A549 (cell line): ENCODE results near the gene SLC33A1. TPM values are rescaled to one million over a fixed set of nuclear protein-coding genes. Genes with fewer than 3 reads are reported as not detected.

ENCODE experiments used
- ATAC-seq, 2 experiments: fragments of 200-7000 bp in 1 of 2; fragments of >200 bp in 1 of 2; cut with Nextera tagmentation in 1 of 2; cut with Tn5 transposase in 1 of 2; 3 replicates each; pipeline versions ENCODE4 v1.8.0 to v1.9.1; 2018 to 2020; ENCODE audit warnings: mild to moderate bottlenecking in 1 of 2, moderate library complexity in 1 of 2
- CTCF ChIA-PET: fragments of 300-600 bp; sonication (Branson Sonifier 250); formaldehyde crosslinking; extraction: SDS; loops from one replicate; lab custom pipeline; 2021; ENCODE audit warnings: antibody characterized with exemption, inconsistent platforms; lab: Yijun Ruan, JAX
- POLR2A ChIA-PET: fragments of 350-600 bp; formaldehyde crosslinking; extraction: SDS; loops from one replicate; lab custom pipeline; 2021; ENCODE audit warnings: antibody characterized with exemption, inconsistent platforms; lab: Yijun Ruan, JAX
- DNase-seq, 2 experiments: peaks; one replicate each; pipeline versions ENCODE4 v3.0.0 to v3.0.0-alpha.2; 2011 to 2016; ENCODE audit warnings: low read depth in 1 of 2, low spot score in 1 of 2
- FAIRE-seq: peaks from 2 replicates; lab custom pipeline; 2011; peaks lifted over from hg19 to GRCh38; lab: Jason Lieb, UNC
- H3K27ac ChIP-seq, 2 experiments: fragments of >200 bp; sonication (Bioruptor Twin); formaldehyde crosslinking; 3 replicates each; pipeline ENCODE4 v1.5.1; 2016 to 2017
- H3K4me1 ChIP-seq: fragments of >200 bp; sonication (Bioruptor Twin); formaldehyde crosslinking; 3 replicates; pipeline ENCODE4 v1.6.1; 2016
- H3K4me2 ChIP-seq: fragments of >200 bp; sonication (Bioruptor Twin); formaldehyde crosslinking; 3 replicates; pipeline ENCODE4 v1.6.1; 2016
- H3K4me3 ChIP-seq: fragments of >200 bp; sonication (Bioruptor Twin); formaldehyde crosslinking; 3 replicates; pipeline ENCODE4 v1.5.1; 2016
- H3K9me3 ChIP-seq: fragments of >200 bp; sonication (Bioruptor Twin); formaldehyde crosslinking; 3 replicates; pipeline ENCODE4 v1.6.1; 2016
- BHLHE40 ChIP-seq: IDR thresholded peaks from 2 replicates; pipeline ENCODE4 v1.6.1; 2012; ENCODE audit warnings: low read depth, low read length, inconsistent platforms
- CBX2 ChIP-seq: fragments of 200-600 bp; sonication (generic); IDR thresholded peaks from 2 replicates; pipeline ENCODE4 v1.6.1; 2016; ENCODE audit warnings: low read depth, mild to moderate bottlenecking, borderline replicate concordance
- FOSL2 ChIP-seq, 2 experiments: fragments of 450-650 bp in 1 of 2; fragments of >200 bp in 1 of 2; sonication (Bioruptor Twin) in 1 of 2; formaldehyde crosslinking; IDR thresholded peaks; 2 replicates each; pipeline versions ENCODE4 v1.5.0 to v1.6.1; 2016 to 2020; ENCODE audit warnings: mild to moderate bottlenecking in 1 of 2, moderate library complexity in 1 of 2
- FOXS1 ChIP-seq: fragments of 250-450 bp; sonication (Bioruptor Pico); IDR thresholded peaks from 2 replicates; pipeline ENCODE4 v1.5.0; 2020; ENCODE audit warnings: mild to moderate bottlenecking, moderate library complexity
- HDAC2 ChIP-seq: fragments of 200-600 bp; sonication (generic); IDR thresholded peaks from 2 replicates; pipeline ENCODE4 v1.6.1; 2016
- HEYL ChIP-seq: fragments of 250-450 bp; sonication (Bioruptor Pico); IDR thresholded peaks from 2 replicates; pipeline ENCODE4 v1.8.0; 2021; ENCODE audit warnings: mild to moderate bottlenecking, moderate library complexity
- MAFK ChIP-seq: fragments of 450-650 bp; IDR thresholded peaks from 2 replicates; pipeline ENCODE4 v1.6.1; 2014; ENCODE audit not compliant: partially characterized antibody
- MYC ChIP-seq: IDR thresholded peaks from 2 replicates; pipeline ENCODE4 v1.6.1; 2012; ENCODE audit warnings: mild to moderate bottlenecking, inconsistent platforms, low read length, improper control_type of control experiment, borderline replicate concordance
- SMC3 ChIP-seq: fragments of >200 bp; sonication (Bioruptor Twin); formaldehyde crosslinking; IDR thresholded peaks from 3 replicates; pipeline ENCODE4 v1.6.1; 2018; ENCODE audit warnings: inconsistent platforms
- TP53 ChIP-seq: fragments of 250-450 bp; sonication (Bioruptor Pico); IDR thresholded peaks from 2 replicates; pipeline ENCODE4 v1.5.0; 2021; ENCODE audit warnings: mild to moderate bottlenecking, moderate library complexity
- ZSCAN20 ChIP-seq: fragments of 250-450 bp; sonication (Bioruptor Pico); IDR thresholded peaks from 2 replicates; pipeline ENCODE4 v1.8.0; 2022; ENCODE audit warnings: mild to moderate bottlenecking, moderate library complexity
- WGBS: methylation state at CpG from one replicate; pipeline ENCODE4 v1.1.6; 2017; ENCODE audit errors: missing lambda C conversion rate; 5-methylcytosine and 5-hydroxymethylcytosine counted together
- polyA plus RNA-seq, 4 experiments: library from polyadenylated mRNA; depleted of rRNA in 3 of 4; stranded (reverse); fragments of >200 nt; fragmentation: RNase III in 1 of 4; extraction: RNeasy Plus Mini Kit Qiagen cat#74134 plus additional on column Dnase treatment in 1 of 4; gene quantifications; 2 replicates in 3 of 4; 3 replicates in 1 of 4; pipeline ENCODE4 v1.2.3, GENCODE V29; 2011 to 2017
- TF ChIP-seq, protein P1 (sequence below): fragments of >200 bp; sonication (Bioruptor Twin); formaldehyde crosslinking; IDR thresholded peaks from 2 replicates; pipeline ENCODE4 v1.6.1; 2016
- TF ChIP-seq, protein P2 (sequence below): fragments of 150-350 bp; IDR thresholded peaks from 2 replicates; pipeline ENCODE4 v1.6.1; 2014; ENCODE audit warnings: low read depth, mild to moderate bottlenecking, low read length

SLC33A1 gene
- polyA plus RNA-seq, 2 of the 4 experiments (the other 2 are of a cell fraction), result 17.0 to 42.6 TPM

DNA sequence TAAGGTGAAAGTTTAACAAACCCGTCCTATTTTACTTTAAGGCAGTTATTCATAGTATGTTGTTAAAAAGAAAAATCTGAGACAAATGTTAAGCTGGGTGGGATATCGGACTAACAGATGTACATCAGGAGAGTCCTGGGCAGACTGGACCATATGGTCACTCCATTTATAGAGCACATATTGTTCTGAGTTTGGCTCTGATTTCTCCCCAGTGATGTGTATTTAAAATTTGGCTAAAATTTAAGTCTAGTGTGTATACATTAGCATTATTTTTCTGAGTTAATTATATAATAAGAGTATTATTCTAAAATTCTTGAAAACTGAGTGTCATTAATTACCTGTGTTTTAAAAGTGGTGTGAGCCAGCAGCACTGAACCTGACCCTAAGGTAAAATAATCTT, 22.3 kb upstream of the SLC33A1 start:
- ATAC-seq (no peak), FAIRE-seq (no peak), DNase-seq (no peak)
- Histone ChIP-seq H3K9me3 (no peaks in the 10 kb centered on the region), H3K4me1 (peaks cover 22% of the 10 kb centered on the region; the same call in 2 of the 3 replicates), H3K4me3 (no peak overlapping the region), H3K27ac (no peak overlapping the region), H3K4me2 (no peak overlapping the region)
- WGBS, result 87% methylated on average over 2 of the region's 2 CpGs
- CTCF ChIA-PET, result no interaction called here
- TF ChIP-seq HEYL (CRISPR knock-in tag) (no peak), CBX2 (no peak), TP53 (CRISPR knock-in tag) (no peak), HDAC2 (no peak)
- POLR2A ChIA-PET, result no interaction called here

DNA sequence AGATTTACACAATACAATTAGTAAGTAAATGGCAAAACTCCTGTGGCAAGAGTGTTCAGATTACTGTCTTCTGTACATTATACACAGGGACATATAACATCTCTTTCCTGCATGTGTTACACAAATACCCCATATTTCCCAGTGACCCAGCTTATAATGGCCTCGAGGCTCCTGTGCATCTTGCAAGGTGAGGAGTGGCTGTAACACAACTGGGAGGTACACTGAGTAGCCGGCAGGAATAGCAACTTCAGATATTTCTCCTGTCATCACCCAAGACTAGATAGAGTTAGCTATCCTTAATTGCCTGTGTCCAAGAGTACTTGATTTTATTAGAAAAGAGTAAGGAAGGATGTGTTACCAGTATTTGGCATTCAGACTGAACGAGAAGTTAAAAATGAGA, 21.8 kb upstream of the SLC33A1 start:
- POLR2A ChIA-PET, result no interaction called here
- H3K4me1 ChIP-seq, result peaks cover 22% of the 10 kb centered on the region; the same call in 2 of the 3 replicates
- ATAC-seq (no peak), DNase-seq (no peak), FAIRE-seq (no peak)
- no peak overlapping the region for H3K4me2 ChIP-seq
- 64% methylated on average over 3 of the region's 3 CpGs for WGBS
- TF ChIP-seq HEYL (CRISPR knock-in tag), result no peak
- TF ChIP-seq, protein P1, sequence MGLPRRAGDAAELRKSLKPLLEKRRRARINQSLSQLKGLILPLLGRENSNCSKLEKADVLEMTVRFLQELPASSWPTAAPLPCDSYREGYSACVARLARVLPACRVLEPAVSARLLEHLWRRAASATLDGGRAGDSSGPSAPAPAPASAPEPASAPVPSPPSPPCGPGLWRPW, result no peak
- CTCF ChIA-PET, result no interaction called here
- no peak overlapping the region for H3K4me3 ChIP-seq
- H3K9me3 ChIP-seq, result no peaks in the 10 kb centered on the region
- H3K27ac ChIP-seq, result no peak overlapping the region

DNA sequence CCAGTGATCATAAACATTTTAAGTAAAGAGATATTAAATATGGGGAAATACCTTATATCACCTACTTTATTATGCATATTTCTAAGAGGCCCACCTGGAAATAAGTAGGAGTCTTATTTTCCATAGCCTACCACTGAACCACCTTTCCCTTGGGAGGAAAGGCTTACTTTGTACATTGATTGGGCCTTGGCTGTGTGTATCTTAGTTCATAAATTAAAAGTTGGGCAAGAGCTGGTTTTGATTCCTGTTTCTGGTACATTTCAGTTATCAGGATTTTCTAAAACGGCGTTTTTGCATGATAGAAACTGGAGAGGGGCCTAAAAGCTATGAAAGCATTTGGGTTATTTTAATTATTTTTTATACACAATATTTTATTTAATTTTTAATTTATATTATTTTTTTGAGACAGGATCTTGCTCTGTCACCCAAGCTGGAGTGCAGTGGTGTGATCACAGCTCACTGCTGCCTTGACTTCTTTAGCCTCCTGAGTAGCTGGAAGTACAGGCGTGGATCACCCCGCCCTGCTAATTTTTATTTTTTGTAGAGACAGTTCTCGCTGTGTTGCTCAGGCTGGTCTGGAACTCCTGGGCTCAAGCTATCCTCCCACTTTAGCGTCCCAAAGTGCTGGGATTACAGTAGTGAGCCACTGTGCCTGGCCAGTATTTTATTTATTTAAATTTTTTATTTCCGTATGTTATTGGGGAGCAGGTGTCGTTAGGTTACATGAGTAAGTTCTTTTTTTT, 18.8 kb upstream of the SLC33A1 start:
- ATAC-seq, result no peak
- Histone ChIP-seq H3K4me2 (peak overlapping the region; percentile 64), H3K4me3 (no peak overlapping the region), H3K9me3 (no peaks in the 10 kb centered on the region), H3K4me1 (peaks cover 29% of the 10 kb centered on the region; the same call in 2 of the 3 replicates), H3K27ac (no peak overlapping the region)
- ChIA-PET CTCF (interaction anchor here (0.8 to 2.4 kb wide), 3 partner anchors 14 to 67 kb away, joined by 3 to 7 read pairs (median 3); partner anchors contain the start of gene C3orf33), POLR2A (no interaction called here)
- no peak for TF ChIP-seq FOXS1 (CRISPR knock-in tag)
- TF ChIP-seq ZSCAN20, result no peak
- no peak for TF ChIP-seq SMC3
- TF ChIP-seq MAFK, result no peak
- no peak for TF ChIP-seq FOSL2 (IDR thresholded peaks at IDR 0.05)
- TF ChIP-seq FOSL2 (CRISPR knock-in tag; IDR thresholded peaks at IDR 0.05), result no peak
- TF ChIP-seq MYC, result no peak
- no peak for DNase-seq
- WGBS, result 79% methylated on average over 8 of the region's 8 CpGs
- no peak for FAIRE-seq

DNA sequence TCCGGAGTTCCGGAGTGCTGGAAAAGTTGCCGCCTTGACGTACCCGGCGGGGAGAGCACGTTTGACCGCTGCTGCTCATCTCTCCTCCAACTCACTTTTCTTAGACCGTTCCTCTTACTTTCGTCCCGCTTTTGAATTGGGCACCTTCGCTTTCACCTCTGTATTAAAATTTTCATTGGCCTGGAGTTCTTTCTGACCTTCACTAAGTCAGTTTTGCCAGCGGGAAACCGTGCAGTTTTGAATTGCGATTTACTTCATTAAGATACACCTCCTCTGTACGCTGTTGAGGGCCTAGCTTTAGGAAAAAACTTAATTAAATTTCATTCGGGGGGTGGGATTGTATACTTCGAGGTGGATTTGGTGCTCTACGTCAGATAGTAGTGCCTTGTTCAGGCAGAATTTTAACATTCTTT, 17.5 kb upstream of the SLC33A1 start:
- Histone ChIP-seq H3K27ac (peak overlapping the region; percentile 95 to 97), H3K4me1 (peaks cover 29% of the 10 kb centered on the region; the same call in 2 of the 3 replicates), H3K9me3 (no peaks in the 10 kb centered on the region), H3K4me2 (peak overlapping the region; percentile 64), H3K4me3 (peak overlapping the region; percentile 97)
- no peak for TF ChIP-seq BHLHE40
- TF ChIP-seq, protein P2, sequence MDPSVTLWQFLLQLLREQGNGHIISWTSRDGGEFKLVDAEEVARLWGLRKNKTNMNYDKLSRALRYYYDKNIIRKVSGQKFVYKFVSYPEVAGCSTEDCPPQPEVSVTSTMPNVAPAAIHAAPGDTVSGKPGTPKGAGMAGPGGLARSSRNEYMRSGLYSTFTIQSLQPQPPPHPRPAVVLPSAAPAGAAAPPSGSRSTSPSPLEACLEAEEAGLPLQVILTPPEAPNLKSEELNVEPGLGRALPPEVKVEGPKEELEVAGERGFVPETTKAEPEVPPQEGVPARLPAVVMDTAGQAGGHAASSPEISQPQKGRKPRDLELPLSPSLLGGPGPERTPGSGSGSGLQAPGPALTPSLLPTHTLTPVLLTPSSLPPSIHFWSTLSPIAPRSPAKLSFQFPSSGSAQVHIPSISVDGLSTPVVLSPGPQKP, result no peak
- WGBS, result 2% methylated on average over 19 of the region's 19 CpGs
- no peak for FAIRE-seq
- DNase-seq, result no peak
- ChIA-PET CTCF (interaction anchor here (0.7 to 1.6 kb wide), 5 partner anchors 9 to 66 kb away, joined by 3 to 10 read pairs (median 3); partner anchors contain the start of gene C3orf33), POLR2A (interaction anchor here (1.0 to 2.6 kb wide), 2 partner anchors 42 to 66 kb away, joined by 3 to 24 read pairs; partner anchors contain the start of gene C3orf33)
- ATAC-seq, result no peak; a peak in 2 of 6 replicates
